ENCODE data around the gene CARD11.

DNA sequence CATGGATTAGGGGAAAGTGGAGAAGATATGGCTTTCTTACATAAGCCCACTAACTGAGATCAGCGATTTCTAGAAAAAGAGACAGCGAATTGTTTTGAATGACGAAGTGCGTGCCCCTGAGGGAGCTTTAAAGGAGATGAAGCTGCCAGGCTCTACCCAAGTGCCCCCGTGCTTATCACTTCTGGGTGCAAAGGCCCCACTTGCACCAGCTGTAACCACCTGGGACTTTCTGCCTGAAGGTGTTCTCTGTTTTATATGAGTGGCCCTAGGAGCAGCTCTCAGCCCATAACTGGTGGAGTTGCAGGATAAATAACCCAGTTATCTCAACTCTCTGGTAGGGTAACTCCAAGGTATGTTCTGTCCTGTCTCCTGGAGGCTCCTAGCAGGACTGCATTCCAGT lies 20.4 kb upstream of the CARD11 start:
- TF ChIP-seq CTCF (IDR thresholded peaks at IDR 0.05), result no peak
- no peak for TF ChIP-seq POLR2A (IDR thresholded peaks at IDR 0.05)
- TF ChIP-seq EP300 (IDR thresholded peaks at IDR 0.05), result no peak

Measured in ovary (tissue), 3 donors.